Activated CD8-positive, alpha-beta memory T cell treated with anti-CD3 and anti-CD28 coated beads, Interleukin-2, amount 50 U/mL, for 4 hours (primary cell): Measurements from ENCODE around the gene USP16.

Experiments
- DNase-seq: peaks from one replicate; pipeline ENCODE4 v3.0.0-alpha.2; 2020

USP16 gene

DNA sequence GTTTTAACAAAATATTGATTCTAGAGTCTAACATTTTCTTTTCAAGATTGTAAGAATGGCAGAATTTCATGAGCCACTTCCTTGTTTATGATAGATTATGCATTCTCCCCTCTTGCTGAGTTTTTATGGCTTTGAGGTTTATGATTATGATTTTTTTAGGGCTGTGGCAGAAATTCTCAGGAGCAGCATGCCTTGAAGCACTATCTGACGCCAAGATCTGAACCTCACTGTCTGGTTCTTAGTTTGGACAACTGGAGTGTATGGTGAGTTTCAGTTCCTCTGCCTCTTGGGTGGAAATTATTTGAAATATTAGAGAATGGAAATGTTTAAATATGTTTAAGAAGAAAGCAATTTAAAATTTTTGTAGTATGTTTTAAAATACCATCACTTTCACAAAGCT lies 10.2 kb downstream of the USP16 start:
- no peak for DNase-seq

- DNase-seq = no peak
Measured at GRCh38 chr21:29052224-29052623, 27.8 kb downstream of the USP16 start.

DNA sequence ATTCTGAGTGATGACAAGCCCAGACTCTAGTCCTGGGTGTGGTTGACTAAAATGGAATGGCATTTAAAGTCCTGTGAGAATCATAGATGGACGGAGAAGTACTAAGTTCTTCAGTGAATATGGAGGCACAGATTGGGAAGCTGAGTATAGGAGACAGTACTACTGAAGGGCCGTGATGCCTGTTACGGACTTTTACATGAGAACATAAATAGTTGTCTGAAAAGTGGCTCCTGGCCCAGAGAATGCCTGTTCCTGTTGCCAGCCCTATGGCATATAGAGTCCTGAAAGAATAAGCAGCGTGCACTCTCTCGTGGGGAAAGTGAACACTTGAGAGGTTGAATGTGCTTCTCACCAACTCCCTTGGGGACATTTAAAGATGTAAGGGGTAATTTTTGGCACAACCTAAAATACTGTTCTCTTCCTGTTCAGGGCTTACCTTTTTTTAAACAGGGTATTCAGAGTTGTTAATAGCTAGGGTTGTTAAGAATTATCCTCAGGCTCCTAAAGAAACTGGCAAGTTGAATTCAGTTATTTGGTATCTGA lies 28.6 kb downstream of the USP16 start:
- DNase-seq = no peak

- no peak for DNase-seq
Measured at GRCh38 chr21:29053656-29054055, 29.2 kb downstream of the USP16 start.

- no peak for DNase-seq
Measured at GRCh38 chr21:29055080-29055479, 30.6 kb downstream of the USP16 start.

DNA sequence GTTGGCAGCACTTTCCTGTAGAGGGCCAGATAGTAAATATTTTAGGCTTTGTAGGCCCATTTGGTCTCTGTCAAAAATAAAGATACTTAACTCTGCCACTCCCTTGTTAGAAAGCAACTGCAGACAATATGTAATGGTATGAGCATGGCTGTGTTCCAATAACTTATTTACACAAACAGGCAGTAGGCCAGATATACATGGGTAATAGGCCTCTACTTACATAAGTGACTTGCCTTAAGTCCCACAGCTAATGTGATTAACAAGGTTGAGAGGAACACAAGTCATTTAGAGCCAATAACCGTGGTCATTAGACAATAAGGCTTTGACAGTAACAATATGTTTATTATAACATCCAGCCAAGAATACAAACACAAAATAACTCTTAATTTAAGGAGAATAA lies 31.5 kb downstream of the USP16 start:
- no peak for DNase-seq

GRCh38 chr21:29056538-29057050 lies 32.1 kb downstream of the USP16 start:
- DNase-seq = no peak

DNA sequence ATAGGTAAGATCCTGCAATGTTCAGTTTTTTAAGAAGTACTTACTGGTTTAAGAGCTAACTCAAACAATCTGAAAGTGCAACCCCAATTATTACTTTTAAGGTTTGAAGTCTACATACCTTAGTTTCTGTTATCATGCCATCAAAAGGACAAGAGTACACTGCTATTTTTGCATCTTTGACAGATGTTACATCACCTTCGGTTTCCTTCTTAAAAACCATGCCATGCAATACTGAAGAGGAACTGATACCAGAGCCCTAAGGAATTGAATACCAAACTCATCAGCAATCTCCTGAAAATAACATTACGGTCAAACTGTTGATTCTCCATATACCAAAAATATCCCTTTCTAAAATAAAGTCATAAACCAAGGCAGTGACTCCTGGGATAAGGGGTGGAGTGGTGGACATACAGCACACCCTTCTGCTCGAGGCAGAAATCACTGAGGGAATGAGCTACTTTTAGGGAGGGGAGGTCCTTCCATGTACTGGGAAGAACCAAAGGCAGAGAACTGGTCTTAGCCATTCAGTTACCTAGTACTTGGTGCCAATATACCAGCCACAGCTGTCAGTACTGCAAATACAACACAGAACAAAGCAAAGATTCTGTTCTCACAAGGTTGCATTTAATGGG lies 40.5 kb downstream of the USP16 start:
- DNase-seq = no peak

- DNase-seq = no peak
Measured at GRCh38 chr21:29072873-29073221, 48.4 kb downstream of the USP16 start.

GRCh38 chr21:29073222-29074006 lies 48.9 kb downstream of the USP16 start, which contains the start of gene CCT8:
CCT8 (minus strand) TSS chr21:29073648; CDS start chr21:29073590, 58 bp downstream.
- DNase-seq = peak; percentile 99

DNA sequence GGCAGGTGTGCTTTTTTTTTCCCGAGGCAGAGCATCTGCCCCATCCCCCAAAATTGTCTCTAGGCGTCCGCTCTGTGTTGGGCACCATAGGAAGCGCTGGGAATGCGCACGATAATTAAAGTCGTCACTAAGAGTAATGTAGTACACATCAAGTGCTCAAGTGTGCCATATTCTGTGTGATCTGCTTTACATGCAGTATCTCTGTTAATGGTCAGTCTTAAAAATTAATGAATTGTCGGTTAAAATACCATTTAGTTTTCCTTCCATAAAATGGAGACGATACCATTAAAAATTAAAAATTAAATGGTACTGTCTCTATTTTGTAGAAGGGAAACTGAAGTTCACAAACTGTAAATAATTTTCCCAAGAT lies 49.5 kb downstream of the USP16 start:
- no peak for DNase-seq

- no peak for DNase-seq
Measured at GRCh38 chr21:29074783-29075182, 50.3 kb downstream of the USP16 start.

DNA sequence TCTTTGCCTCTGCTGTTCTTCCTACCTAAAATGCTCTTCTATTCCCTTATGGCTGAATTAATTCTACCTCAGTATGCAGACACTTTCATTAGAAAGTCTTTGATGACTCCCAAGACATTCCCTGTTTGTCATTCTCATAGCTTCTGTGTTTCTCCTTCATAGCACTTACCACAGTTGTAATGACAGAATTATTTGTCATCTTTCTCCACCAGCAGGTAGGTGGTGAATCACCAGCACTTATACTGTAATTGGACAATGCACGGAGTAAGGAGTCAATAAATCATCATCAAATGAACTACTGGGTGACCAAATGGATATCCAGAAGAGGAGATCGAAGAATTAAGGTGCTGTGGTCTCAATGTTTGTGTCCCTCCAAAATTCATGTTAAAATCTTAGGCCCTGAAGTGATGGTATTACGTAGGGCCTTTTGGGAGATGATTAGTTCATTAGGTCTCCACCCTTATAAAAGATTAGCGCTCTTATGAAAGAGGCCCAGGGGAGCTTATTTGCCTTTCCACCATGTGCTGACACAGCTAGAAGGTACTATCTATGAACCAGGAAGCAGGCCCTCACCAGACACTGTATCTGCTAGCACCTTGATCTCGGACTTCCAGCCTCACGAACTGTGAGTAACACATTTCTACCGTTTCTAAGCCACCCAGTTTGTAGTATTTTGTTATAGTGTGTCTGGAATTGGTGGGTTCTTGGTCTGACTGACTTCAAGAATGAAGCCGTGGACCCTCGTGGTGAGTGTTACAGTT lies 51.4 kb downstream of the USP16 start:
- no peak for DNase-seq

- peak; percentile 62 for DNase-seq
Measured at GRCh38 chr21:29076731-29077640, 52.5 kb downstream of the USP16 start.

- DNase-seq = no peak
Measured at GRCh38 chr21:29077651-29078090, 53.2 kb downstream of the USP16 start.

- peak; percentile 27 for DNase-seq
Measured at GRCh38 chr21:29078869-29079767, 54.6 kb downstream of the USP16 start.

DNA sequence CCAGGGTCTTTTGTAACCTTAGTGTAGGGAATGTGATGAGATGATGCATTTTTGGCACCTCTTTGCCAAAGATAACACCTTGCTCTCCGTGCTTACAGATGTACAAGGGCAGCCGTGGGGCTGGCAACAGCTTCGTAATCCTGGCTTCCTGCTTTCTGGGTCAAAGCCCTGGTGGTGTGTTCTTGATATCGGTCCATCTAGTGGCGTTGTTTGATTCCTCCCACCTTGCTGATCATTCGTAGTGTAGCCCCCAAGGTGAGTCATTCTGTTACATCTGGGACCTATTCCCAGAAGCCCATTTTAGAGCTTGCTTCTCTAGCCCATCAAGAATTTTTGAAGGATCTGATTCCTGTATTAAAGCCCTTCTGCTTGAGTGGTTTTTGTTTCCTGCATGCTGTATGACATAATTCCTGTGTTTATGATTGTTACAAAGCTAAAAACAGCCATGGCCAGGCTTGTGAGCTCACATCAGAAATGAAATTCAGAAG lies 56.0 kb downstream of the USP16 start:
- DNase-seq = no peak

DNA sequence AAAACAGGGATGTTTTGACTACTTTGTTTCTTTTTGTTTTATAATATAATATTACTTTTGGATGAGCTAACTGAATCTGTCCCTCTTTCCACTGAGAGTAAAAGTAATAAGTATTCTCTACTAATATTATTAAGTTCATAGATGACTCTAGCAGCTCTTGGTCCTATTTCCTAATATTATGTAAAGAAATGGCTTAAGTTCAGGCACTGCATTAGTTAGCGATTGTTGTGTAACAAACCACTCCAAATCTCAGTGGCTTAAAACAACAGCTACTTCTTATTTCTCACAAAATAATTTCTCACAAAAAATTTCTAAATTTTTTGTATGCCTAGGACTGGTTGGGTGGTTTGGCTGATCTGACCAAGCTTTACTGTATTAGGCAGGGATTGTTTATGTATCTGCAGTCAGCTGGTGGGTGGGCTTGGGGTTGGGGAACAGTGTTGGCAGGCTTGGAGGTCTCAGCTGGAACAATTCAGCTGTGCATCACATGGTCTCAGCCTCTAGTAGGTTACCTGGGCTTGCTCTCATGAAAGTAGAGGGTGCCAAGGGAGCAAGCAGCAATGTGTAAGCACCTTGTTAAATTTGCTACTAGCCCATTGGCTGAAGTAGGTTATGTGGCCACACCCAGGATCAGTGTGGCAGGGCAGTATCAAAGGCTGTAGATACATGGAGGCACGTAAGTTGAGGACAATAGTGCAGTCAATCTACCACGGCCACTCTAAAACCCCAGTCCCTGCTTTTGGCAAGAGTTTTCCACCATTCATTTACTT lies 57.8 kb downstream of the USP16 start:
- DNase-seq = no peak

GRCh38 chr21:29083306-29083705 lies 58.8 kb downstream of the USP16 start:
- DNase-seq = no peak

DNA sequence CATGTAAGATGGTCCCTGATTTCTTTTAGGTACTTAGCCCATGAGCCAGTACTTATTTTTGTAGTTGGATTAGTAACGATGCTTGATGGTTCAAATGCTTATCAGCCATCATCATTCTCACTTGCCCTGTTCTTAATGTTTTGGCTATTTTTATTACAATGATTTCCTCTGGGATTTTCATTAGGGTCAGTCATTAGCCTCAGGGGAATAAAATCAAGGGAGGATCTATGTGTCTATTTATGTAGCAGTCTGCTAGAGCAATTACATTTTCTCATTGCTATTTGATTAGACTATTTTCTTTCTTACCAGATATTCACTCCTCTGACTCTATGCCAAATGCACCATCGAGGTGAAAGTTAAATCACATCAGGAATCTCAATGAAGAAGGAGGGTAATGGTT lies 59.9 kb downstream of the USP16 start:
- no peak for DNase-seq
